Stimulated activated CD4-positive, alpha-beta T cell treated with anti-CD3 and anti-CD28 coated beads, Interleukin-15, amount 100 ng/mL, for 1 hour (primary cell): ENCODE results near the gene KIF4B.
"Not testable (repeated sequence)": the region's sequence is repeated elsewhere in the genome, so short reads cannot be mapped to it uniquely, and the experiment has no call there.

Source experiments
- DNase-seq, 2 donors: peaks; one replicate each; pipeline ENCODE4 v3.0.0-alpha.2; 2020; ENCODE audit warnings: low read depth in 1 of 2, low spot score in 1 of 2

Gene KIF4B, protein sequence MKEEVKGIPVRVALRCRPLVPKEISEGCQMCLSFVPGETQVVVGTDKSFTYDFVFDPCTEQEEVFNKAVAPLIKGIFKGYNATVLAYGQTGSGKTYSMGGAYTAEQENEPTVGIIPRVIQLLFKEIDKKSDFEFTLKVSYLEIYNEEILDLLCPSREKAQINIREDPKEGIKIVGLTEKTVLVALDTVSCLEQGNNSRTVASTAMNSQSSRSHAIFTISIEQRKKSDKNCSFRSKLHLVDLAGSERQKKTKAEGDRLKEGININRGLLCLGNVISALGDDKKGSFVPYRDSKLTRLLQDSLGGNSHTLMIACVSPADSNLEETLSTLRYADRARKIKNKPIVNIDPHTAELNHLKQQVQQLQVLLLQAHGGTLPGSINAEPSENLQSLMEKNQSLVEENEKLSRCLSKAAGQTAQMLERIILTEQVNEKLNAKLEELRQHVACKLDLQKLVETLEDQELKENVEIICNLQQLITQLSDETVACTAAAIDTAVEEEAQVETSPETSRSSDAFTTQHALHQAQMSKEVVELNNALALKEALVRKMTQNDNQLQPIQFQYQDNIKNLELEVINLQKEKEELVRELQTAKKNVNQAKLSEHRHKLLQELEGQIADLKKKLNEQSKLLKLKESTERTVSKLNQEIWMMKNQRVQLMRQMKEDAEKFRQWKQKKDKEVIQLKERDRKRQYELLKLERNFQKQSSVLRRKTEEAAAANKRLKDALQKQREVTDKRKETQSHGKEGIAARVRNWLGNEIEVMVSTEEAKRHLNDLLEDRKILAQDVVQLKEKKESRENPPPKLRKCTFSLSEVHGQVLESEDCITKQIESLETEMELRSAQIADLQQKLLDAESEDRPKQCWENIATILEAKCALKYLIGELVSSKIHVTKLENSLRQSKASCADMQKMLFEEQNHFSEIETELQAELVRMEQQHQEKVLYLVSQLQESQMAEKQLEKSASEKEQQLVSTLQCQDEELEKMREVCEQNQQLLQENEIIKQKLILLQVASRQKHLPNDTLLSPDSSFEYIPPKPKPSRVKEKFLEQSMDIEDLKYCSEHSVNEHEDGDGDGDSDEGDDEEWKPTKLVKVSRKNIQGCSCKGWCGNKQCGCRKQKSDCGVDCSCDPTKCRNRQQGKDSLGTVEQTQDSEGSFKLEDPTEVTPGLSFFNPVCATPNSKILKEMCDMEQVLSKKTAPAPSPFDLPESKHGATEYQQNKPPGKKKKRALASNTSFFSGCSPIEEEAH

DNA sequence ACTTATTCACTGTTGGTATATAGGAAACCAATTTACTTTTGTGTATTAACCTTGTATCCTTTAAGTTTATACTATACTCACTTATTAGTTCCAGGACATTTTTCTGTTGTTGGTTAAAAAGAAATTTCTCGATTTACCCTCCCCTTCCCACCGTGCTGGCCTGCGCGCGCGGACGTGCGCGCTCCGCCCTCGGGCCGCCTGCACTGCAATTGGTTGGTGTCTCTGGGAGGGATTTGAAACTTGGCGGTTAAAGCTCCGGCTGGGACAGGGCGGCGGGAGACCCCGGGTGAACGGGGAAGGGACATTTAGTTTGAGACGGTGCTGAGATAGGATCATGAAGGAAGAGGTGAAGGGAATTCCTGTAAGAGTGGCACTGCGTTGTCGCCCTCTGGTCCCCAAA, at the start of gene KIF4B:
KIF4B (plus strand) TSS at position 230 of the 400 bp plus-strand sequence; CDS start at position 335, 105 bp downstream.
- no peak for DNase-seq

DNA sequence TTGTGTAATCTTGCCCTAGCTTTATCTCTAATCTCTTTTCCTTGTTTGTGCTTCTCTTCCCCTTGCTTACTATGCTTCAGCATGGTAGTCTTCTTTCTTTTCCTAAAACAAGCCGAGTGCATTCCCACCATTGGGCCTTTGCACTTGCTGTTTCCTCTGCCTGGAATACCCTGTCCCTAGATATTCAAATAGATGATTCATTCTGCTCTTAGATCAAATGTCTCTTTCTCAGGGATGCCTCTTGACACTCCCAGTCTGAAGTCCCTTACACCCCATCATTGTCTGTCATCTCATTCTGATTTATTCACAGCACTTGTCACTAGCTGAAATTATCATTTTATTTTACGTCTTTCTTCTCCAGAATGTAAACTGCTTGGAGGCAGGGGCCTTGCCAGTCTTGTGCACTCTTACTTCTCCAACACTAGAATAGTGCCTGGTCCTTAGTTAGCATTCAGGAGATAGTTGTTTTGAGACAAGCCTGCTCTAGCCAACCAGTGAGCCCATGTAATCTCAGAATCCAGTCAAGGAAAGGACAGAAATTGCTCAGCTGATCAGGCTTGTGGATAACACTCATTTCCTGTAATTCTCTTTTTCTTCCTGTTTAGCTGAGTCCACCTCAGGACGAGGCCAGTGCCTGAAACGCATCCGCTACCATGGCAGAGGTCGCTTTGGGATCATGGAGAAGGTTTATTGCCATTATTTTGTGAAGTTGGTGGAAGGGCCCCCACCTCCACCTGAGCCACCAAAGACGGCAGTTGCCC, 47.3 kb upstream of the KIF4B start:
- DNase-seq, result no peak

DNA sequence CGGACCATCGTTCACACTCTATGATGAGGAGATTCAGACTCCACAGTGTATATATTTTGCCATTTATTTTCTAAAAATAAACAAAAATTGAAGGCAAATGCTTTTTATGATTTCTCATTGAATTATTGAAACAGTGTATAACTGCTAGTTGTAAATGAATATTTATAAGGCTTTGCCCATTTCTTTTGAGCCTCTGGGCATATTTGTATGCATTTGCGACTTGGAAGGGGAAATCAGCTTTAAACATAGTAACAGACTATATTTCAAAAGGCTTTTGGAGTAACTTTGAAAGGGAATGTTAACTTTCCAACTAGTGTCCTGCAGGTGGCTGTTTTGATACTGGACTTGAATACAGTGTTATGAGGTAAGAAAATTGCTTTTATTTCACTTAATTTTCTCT, 46.7 kb upstream of the KIF4B start:
- DNase-seq, result no peak

DNA sequence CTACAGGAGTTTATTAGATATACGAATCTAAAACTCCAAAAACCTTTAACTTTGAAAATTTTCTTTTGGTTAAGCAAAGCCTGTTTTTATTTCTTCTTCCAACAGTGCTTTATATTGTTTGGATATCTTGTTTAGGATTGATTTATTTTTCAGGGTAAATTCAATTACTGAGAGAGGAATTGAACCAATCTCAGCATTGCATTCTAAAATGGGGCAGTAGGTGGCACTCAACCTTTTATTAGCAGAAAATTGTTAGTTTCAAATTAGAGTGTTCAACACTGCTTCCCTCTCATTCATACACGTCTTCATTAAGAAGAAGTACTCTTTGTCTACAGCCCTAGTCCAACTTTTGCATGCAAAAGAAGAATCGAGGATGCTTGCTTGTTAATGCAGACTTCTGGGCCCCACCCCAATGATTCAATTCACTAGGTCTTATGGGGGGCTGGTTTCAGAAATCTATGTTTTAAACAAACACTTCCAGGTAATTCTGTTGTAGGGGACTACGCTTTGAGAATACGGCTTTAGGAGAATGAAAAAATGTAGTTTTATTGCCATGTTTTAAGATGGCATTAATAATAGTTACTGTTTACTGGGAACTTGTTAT, 46.0 kb upstream of the KIF4B start:
- no peak for DNase-seq

DNA sequence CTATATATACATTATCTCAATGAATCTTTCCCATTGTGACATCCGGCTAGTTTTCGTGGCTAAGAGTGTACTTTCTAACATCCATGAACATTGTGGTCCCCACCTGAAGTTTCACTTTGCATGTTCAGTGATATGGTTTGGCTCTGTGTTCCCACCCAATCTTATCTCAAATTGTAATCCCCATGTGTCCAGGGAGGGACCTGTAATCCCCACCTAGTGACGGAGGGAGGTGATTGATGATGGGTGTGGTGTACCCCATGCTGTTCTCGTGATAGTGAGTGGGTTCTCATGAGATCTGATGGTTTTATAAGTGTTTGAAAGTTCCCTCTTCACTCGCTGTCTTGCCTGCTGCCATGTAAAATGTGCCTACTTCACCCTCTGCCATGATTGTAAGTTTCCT, 44.6 kb upstream of the KIF4B start:
- DNase-seq, result no peak

DNA sequence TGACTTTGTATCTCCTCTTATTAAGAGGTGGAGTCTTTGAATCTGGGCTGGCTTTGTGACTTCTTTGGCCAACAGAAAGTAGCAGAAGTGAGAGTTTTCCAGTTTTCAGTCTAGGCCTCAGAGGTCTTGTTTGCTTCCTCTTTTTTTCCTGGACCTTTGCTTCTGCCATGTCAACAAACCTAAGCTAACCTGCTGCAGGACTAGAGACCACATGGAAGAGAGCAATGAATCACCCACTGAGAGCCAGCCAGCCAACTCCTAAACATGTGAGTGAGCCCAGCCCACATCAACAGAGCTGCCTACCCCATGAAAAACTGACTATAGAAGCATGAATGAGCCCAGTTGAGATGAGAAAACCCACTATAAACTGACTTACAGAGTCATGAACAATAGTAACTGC, 42.8 kb upstream of the KIF4B start:
- no peak for DNase-seq

DNA sequence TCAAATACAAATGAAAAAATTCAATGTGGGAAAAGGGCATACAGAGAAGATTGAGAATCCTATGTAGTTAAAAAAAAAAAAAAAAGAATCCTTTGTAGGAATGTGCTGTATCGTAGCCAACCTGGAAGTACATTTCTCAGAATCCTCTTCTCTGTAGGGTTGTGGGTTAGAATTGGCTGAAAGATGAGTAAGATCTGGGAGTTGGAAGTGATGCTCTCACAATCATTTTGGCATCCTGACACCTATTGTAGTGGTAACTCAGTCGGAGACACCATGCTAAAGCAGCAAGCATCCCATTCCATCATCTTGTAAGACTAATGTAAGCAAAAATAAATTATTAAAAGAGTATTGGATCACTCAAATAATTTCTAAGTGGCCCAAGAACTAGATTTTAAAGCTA, 42.1 kb upstream of the KIF4B start:
- DNase-seq, result no peak

DNA sequence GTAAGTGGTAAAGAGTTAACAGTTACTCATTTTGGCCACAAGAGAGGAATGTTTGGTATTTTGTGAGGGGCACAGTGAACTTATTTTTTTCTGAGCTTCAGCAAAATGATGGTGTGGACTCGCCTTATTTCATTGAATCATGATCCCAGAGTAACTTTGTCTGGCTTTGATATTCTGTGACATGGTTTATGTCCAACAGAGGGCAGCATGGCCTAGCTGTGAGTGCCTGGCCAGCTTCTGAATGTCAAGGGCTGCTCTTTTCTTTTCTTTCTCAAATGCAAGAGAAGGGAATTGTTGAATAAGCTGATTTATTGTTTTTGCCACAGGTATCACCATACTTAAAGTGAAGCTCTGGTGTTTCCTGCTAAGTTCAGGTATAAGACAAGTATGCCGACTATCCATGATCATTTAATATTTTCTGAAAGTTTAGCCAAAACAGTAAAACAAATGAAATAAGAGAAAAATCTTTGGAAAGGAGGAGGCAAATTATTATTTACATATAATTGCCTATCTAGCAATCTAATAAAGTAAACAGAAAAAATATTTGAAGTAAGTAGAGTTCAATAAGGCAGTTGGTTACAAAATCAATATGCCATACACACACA, 41.0 kb upstream of the KIF4B start:
- DNase-seq, result no peak

DNA sequence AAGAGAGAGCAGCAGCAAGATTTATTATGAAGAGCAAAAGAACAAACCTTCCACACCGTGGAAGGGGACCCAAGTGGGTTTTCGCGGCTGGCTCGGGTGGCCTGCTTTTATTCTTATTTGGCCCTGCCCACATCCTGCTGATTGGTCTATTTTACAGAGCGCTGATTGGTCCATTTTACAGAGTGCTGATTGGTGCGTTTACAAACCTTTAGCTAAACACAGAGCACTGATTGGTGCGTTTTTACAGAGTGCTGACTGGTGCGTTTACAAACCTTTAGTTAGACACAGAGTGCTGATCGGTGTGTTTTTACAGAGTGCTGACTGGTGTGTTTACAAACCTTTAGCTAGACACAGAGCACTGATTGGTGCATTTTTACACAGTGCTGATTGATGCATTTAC, 37.5 kb upstream of the KIF4B start:
- not testable (repeated sequence) for DNase-seq

DNA sequence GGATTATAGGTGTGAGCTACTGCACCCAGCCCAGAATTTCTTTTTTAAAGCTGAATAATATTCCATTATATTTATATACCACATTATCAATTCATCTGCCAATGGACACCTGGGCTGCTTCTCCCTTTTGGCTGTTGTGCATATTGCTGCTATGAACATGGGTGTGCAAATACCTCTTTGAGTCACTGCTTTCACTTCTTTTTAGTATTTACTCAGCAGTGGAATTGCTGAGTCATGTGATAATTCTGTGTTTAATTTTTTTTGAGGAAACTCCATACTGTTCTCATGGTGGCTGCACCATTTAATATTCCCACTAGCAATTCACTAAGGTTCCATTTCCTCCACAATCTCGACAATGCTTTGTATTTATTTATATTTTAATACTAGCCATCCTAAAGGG, 36.1 kb upstream of the KIF4B start:
- DNase-seq, result no peak

DNA sequence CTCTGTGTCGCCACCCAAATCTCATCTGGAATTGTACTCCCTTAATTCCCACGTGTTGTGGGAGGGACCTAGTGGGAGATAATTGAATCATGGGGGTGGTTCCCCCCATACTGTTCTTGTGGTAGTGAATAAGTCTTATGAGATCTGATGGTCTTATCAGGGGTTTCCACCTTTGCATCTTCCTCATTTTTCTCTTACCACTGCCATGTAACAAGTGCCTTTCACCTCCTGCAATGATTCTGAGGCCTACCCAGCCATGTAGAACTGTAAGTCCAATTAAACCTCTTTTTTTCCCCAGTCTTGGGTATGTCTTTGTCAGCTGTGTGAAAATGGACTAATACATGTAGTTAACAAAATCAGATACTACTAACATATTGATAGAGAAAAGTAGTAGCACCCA, 35.3 kb upstream of the KIF4B start:
- not testable (repeated sequence) for DNase-seq

DNA sequence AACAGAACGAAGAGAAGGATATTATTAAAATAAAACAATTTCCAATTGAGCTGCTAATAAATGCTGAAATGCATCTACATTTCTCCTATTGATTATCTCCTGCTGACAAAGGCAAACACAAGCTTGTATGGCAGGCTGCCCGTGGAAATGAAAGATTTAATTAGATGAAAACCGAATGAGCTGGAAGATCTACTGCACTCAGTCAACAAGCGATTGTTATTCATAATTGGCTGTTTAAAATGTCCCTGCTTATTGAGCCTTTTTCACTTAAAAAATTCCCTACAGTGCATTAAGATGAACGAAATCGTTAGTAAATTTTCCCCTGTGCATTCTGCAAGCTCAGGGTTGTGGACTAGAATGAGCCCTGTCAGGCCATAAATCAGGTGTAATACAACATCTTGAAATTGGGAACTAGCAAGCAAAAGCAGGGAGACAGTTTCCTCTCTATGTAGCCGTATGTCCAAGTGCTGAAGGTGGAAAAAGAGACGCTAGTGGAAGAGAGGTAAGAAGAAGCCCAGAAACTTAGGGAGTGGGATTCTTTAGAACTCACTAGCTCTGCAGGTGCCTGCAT, 28.5 kb upstream of the KIF4B start:
- DNase-seq, result no peak

DNA sequence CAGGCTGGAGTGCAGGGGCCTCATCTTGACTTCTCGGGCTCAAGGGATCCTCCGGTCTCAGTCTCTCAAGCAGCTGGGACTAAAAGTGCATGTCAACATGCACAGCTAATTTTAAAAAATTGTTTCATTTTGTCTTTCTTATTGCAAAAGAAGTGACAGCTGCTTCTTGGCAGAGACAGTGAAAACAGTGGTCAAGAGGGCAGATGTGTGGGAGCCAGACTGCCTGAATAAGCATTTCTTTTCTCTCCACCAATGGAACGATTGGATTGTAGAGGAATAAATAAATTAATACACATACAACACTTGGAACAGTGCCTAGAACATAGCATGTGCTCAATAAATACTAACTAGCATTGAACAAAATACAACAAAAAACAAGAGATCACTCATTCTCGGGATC, 27.4 kb upstream of the KIF4B start:
- no peak for DNase-seq

DNA sequence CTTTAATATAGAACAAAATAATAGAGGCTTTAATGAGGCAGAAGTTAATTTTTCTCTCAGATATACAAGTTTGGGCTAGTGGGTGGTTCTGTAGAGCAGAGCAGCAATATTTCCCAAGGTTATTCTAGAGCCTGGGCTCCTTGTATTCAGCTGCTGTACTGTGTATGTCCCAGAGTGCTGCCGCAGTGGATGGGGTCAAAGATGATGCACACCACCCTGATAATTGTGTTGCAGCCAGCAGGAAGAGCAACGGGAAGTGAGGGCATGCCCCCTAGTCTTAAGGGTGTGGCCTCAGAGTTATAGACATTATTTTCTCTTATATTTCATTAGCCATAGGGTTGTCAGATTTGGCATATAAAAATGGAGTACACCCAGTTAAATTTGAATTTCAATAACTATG, 23.9 kb upstream of the KIF4B start:
- DNase-seq, result no peak

DNA sequence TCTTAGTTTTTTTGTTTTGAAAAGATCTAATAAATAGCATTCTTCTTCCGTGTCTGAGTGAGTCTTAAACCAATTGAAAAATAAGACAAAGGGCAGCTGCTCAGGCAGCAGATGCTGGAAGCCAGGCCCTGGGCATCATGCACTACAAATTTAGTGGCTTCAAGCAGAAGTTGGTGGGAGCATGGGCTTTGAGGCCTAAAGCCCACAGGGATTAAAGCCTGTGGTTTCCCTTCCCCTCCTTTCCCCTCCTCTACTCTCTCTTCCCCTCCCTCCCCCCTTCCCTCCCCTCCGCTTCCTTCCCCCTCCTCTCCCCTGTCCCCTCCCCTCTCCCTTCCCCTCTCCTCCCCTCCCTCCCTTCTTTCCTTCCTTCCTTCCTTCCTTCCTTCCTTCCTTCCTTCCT, 20.1 kb upstream of the KIF4B start:
- no peak for DNase-seq

DNA sequence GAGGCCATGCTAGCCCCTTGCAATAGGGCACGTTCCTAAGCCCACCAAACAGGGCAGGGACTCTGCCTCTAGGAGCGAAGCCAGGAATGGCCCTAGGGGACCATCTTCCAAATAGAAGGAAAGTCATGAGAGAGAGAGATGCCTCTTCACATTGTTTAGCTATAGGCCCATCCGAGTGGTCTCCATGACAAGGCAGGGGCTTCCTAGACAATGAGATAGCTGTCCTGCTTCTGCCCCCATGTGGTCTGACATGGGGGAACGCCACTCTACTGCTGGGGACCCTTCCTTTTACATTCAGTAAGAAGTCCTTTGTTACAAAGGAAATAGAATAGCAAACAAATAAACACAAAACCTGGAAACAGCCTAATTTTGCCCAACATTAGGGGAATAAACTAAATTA, 17.9 kb upstream of the KIF4B start:
- DNase-seq, result no peak

DNA sequence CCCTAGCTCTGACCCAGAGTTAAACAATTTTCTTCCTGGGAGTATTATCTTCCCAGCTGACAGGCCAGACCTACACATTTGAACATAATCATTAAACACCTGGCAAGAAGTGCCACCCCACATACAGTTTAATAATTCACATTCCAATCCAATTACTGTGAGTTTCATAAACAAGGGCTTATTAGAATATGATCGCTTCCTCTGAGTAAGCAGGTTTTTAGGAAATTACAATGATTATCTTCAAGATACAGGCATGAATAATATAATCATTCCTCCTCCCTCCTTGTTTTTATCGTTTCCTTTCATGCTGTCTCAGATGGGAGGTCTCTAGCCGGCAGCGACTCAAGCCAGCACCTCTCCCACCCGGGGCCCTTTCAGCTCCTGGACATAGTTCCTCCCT, 15.8 kb upstream of the KIF4B start:
- DNase-seq, result no peak

DNA sequence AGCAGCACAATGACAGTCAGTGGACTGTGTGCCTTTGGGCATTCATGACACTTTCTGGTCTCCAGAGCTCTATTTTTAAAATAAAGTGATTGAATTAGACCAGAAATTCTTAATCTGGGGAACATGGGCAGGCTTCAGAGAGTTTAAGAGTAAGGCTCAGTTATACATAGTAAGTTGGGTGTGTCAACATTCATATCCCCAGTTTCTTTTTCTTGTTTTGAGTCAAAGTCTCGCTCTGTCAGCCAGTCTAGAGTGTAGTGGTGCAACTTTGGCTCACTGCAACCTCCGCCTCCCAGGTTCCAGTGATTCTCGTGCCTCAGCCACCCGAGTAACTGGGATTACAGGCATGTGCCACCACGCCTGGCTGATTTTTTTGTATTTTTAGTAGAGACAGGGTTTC, 13.7 kb upstream of the KIF4B start:
- DNase-seq, result no peak

DNA sequence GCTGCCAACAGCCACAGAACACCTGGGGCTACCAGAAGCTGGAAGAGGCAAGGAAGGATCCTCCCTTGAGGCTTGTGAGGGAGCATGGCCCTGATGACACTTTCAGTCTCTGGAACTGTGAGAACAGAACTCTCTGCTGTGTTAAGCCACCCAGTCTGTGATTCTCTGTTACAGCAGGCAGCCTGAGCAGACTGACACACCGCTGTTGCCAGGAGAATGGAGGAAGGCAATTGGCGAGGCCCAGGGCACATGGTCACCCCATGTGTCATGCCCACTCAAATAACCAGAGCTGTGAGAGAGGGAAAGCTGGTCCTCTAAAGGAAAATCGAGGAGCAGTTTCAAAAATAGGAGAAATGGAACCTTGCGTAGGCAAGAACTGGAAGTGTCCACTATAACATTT, 12.0 kb upstream of the KIF4B start:
- no peak for DNase-seq

DNA sequence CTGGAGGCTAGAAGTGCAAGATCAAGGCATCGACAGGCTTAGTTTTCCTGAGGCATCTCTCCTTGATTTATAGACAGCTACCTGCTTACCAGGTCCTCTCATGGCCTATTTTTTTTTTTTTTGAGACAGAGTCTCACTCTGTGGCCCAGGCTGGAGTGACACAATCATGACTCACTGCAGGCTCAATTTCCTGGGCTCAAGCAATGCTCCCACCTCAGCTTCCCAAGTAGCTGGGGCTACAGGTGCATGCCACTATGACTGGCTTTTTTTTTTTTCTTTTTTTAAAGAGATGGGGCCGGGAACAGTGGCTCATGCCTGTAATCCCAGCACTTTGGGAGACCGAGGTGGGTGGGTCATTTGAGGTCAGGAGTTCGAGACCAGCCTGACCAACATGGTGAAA, 10.8 kb upstream of the KIF4B start:
- DNase-seq, result not testable (repeated sequence)
